Activated CD4-positive, alpha-beta T cell treated with anti-CD3 and anti-CD28 coated beads, Interleukin-2, amount 10 ng/mL, durations not matched to agents 7 days and 5 days (primary cell): ENCODE results near the gene CLDN16. TPM values are rescaled to one million over a fixed set of nuclear protein-coding genes. Genes with fewer than 3 reads are reported as not detected.

Experiments
- CTCF ChIA-PET: fragments of 350-600 bp; sonication (Branson Sonifier 250); formaldehyde crosslinking; loops from one replicate; lab custom pipeline; 2021; ENCODE audit warnings: antibody characterized with exemption; lab: Charles Lee
- POLR2A ChIA-PET: fragments of 350-600 bp; sonication (Branson Sonifier 250); formaldehyde crosslinking; loops from one replicate; lab custom pipeline; 2021; ENCODE audit warnings: antibody characterized with exemption; lab: Charles Lee
- DNase-seq: peaks from one replicate; pipeline ENCODE4 v3.0.0-alpha.2; 2020
- H3K27ac Mint-ChIP-seq: one replicate; pipeline ENCODE4 v1.8.0; 2021; ENCODE audit warnings: mild to moderate bottlenecking, moderate library complexity, mixed read lengths
- H3K27me3 Mint-ChIP-seq: one replicate; pipeline ENCODE4 v1.8.0; 2021; ENCODE audit warnings: mixed read lengths
- H3K36me3 Mint-ChIP-seq: one replicate; pipeline ENCODE4 v1.8.0; 2021; ENCODE audit warnings: low read depth, mixed read lengths
- H3K4me1 Mint-ChIP-seq: one replicate; pipeline ENCODE4 v1.8.0; 2021; ENCODE audit warnings: mixed read lengths
- H3K4me3 Mint-ChIP-seq: one replicate; pipeline ENCODE4 v1.8.0; 2021; ENCODE audit warnings: mild to moderate bottlenecking, moderate library complexity, mixed read lengths
- H3K9me3 Mint-ChIP-seq: one replicate; pipeline ENCODE4 v1.8.0; 2021; ENCODE audit warnings: mixed read lengths
- total RNA-seq, 2 experiments: library from RNA; stranded (reverse); gene quantifications; one replicate each; pipeline ENCODE4 v1.2.3, GENCODE V29; 2021

Gene CLDN16, protein sequence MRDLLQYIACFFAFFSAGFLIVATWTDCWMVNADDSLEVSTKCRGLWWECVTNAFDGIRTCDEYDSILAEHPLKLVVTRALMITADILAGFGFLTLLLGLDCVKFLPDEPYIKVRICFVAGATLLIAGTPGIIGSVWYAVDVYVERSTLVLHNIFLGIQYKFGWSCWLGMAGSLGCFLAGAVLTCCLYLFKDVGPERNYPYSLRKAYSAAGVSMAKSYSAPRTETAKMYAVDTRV
- not detected for total RNA-seq

DNA sequence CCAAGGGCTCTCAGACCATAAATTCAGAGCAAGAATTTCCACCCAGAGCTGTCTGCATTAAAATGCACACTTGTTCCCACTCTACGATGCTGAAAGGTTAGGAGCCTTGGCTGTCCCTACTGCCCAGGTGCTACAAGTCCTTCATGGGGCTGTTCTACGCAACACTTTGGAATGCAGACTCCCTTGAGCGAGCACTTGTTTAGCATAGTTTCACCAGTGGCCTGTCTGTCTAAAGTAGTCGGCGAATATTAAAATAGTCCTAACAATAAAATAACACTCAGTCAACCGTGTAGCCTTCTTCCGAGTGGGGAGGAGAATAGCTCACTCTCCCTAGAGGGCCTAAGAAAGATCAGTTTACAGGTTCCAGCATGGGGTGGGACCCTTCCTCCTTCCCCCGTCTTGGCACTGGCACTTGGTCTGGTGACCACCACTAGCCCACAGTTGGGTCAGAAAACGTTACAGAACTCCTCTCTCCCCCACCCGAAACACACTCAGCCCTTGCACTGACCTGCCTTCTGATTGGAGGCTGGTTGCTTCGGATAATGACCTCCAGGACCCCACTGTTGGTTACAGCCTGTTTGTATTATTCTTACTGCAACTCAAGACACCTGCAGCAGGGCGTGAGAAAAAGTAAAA is at the start of gene CLDN16:
CLDN16 (plus strand) TSS at position 586 of the 636 bp plus-strand sequence. CDS start 167 bp downstream, outside the sequence.
- H3K4me3 Mint-ChIP-seq: no peak within 1 kb of the TSS
- ChIA-PET POLR2A (no interaction called here), CTCF (no interaction called here)
- H3K27ac Mint-ChIP-seq: no peak within 1 kb of the TSS
- H3K36me3 Mint-ChIP-seq: no peaks in the 10 kb centered on the region
- no peaks in the 10 kb centered on the region for H3K9me3 Mint-ChIP-seq
- DNase-seq: no peak
- H3K27me3 Mint-ChIP-seq: no peaks in the 10 kb centered on the region
- no peaks in the 10 kb centered on the region for H3K4me1 Mint-ChIP-seq

DNA sequence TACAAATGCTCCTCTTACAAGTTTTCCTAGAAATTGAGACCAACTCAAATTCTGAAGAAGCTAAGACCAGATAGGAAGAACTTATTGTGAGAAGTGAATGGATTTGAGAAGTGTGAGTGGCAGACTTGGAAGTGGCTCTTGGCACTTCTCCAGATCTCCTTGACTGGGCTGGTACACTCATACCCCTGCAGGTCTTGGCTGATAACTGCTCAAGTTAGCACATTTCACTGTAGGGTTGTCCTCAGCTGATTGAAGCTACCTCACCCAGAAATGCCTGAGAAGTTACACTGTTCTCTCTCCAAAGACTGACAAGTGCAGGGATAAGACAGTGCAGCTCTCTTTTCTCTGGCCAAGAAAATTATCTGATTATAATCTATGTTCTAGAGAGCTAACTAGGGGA is 49.2 kb upstream of the CLDN16 start:
- H3K4me3 Mint-ChIP-seq: no peak overlapping the region
- peaks cover 3% of the 10 kb centered on the region for H3K4me1 Mint-ChIP-seq
- peaks cover 2% of the 10 kb centered on the region for H3K27me3 Mint-ChIP-seq
- H3K27ac Mint-ChIP-seq: no peak overlapping the region
- no peaks in the 10 kb centered on the region for H3K36me3 Mint-ChIP-seq
- POLR2A ChIA-PET: no interaction called here
- DNase-seq: no peak
- no peaks in the 10 kb centered on the region for H3K9me3 Mint-ChIP-seq
- CTCF ChIA-PET: interaction anchor here (1.3 to 2.2 kb wide), 2 partner anchors 17 to 26 kb away, joined by 4 to 9 read pairs; partner anchors contain the start of gene CLDN1

DNA sequence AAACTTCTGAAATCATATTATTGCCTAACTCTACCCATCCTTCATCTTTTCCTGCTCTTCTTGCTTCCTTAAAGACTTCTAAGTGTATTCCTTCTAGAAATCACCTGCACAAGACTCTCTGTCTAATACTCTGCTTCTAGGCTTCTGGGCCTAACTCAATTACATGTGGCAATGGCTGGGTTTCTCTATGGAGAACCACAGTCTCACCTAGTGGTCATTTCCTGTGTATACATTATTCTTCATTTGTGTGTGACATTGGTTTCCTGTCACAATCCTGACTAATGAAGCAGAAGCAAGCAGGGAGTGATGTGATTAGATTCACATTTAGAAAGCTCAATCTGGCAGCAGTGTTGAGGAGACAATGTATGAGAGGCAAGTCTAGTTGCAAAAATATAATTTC is 48.8 kb upstream of the CLDN16 start:
- no peak for DNase-seq
- Mint-ChIP-seq H3K27me3 (peaks cover 2% of the 10 kb centered on the region), H3K9me3 (no peaks in the 10 kb centered on the region), H3K27ac (no peak overlapping the region), H3K4me3 (no peak overlapping the region), H3K36me3 (no peaks in the 10 kb centered on the region), H3K4me1 (peaks cover 3% of the 10 kb centered on the region)
- ChIA-PET POLR2A (no interaction called here), CTCF (interaction anchor here (1.3 to 2.2 kb wide), 2 partner anchors 17 to 25 kb away, joined by 4 to 9 read pairs; partner anchors contain the start of gene CLDN1)

DNA sequence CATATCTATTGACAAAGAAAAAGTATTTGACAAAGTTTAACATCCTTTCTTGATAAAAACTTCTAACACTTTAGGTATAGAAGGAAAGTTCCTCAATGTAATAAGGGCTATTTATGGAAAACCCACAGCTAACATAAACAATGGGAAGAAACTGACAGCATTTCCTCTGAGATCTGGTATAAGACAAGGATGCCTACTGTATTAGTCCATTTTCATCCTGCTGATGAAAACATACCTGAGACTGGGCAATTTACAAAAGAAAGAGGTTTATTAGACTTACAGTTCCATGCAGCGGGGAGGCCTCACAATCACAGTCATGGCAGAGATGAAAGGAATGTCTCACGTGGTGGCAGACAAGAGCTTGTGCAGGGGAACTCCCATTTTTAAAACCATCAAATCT is 47.9 kb upstream of the CLDN16 start:
- ChIA-PET POLR2A (no interaction called here), CTCF (interaction anchor here (1.3 kb wide), 1 partner anchor 24 kb away, joined by 4 read pairs; no protein-coding TSS in a partner anchor)
- no peak for DNase-seq
- H3K9me3 Mint-ChIP-seq: no peaks in the 10 kb centered on the region
- H3K4me3 Mint-ChIP-seq: no peak overlapping the region
- no peaks in the 10 kb centered on the region for H3K36me3 Mint-ChIP-seq
- H3K4me1 Mint-ChIP-seq: peaks cover 3% of the 10 kb centered on the region
- H3K27me3 Mint-ChIP-seq: peaks cover 2% of the 10 kb centered on the region
- H3K27ac Mint-ChIP-seq: no peak overlapping the region

DNA sequence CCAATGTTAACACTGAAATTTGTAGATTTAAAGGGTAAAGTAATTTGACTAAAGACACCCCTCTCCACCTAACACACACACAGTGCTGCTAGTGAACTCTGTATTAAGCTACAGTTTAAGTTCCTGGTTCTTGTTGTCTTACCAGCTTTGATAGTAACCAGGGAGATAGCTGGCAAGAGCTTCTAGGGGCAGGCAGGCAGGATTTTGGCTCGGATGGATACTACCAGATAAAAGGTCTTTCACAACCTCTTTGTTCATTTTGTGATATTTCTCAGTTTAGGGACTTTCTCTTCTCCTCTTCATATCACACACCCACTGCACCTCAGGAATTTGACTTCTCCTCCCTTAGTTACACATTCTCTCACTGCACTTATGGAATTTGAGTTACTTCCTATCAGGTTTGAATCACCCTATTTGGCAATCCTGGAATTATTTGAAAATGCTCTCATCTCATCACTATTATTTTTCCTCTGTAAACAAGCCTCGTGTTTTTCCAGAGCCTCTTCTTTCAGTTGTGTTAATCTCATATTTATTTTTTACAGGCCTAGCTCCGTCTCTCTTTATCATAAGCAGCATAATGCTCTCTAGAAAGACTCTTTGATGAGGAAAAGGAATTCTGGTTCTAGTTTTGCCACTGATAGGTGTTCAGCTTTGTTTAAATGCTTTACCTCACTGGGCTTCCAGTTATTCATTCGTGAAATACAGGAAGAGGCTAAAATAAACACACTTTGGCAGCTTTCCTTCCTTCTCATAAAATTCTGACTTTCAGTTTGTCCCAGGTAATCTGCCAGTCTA is 42.7 kb upstream of the CLDN16 start:
- H3K36me3 Mint-ChIP-seq: no peaks in the 10 kb centered on the region
- ChIA-PET POLR2A (no interaction called here), CTCF (no interaction called here)
- no peak overlapping the region for H3K4me3 Mint-ChIP-seq
- peaks cover 2% of the 10 kb centered on the region for H3K27me3 Mint-ChIP-seq
- no peak overlapping the region for H3K27ac Mint-ChIP-seq
- no peak for DNase-seq
- H3K9me3 Mint-ChIP-seq: no peaks in the 10 kb centered on the region
- H3K4me1 Mint-ChIP-seq: no peaks in the 10 kb centered on the region

DNA sequence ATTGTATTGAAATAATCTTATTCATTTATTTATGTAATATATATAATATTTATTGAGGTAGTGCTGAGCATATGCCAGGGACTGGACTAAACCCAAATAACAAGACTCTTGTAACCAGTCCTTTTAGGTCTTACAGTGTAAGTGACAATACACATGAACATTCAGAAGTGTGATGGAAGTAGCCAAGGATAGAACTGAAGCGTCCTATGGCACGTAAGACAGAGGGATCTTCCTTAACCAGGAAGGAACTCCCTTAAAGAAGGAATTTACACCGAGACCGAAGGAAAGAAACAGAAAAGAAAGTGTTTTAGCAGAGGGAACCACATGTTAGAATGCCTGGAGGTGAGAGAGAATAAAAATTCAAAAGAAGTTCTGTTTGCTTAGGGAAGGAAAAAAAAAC is 42.1 kb upstream of the CLDN16 start:
- Mint-ChIP-seq H3K27me3 (peaks cover 2% of the 10 kb centered on the region), H3K27ac (no peak overlapping the region), H3K4me3 (no peak overlapping the region), H3K4me1 (no peaks in the 10 kb centered on the region), H3K9me3 (no peaks in the 10 kb centered on the region), H3K36me3 (no peaks in the 10 kb centered on the region)
- POLR2A ChIA-PET: no interaction called here
- CTCF ChIA-PET: no interaction called here
- DNase-seq: no peak

DNA sequence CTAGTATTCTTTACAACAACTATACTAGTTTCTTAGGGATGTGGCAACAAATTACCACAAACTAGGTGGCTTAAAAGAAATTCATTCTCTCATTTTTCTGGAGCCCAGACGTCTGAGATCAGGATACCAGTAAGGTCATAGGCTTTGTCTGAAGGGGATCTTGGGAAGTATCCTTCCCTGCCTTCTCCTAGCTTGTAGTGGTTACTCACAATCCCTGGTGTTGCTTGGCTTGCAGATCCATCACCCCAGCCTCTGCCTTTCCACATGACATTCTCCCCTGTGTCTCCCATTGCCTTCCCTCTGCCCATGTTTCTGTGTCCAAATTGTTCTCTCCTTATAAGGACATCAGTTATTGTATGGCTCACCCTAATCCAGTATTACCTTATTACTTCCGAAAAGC is 41.4 kb upstream of the CLDN16 start:
- Mint-ChIP-seq H3K36me3 (no peaks in the 10 kb centered on the region), H3K27me3 (peaks cover 2% of the 10 kb centered on the region), H3K9me3 (no peaks in the 10 kb centered on the region), H3K4me3 (no peak overlapping the region), H3K4me1 (no peaks in the 10 kb centered on the region), H3K27ac (no peak overlapping the region)
- ChIA-PET CTCF (no interaction called here), POLR2A (no interaction called here)
- DNase-seq: no peak

DNA sequence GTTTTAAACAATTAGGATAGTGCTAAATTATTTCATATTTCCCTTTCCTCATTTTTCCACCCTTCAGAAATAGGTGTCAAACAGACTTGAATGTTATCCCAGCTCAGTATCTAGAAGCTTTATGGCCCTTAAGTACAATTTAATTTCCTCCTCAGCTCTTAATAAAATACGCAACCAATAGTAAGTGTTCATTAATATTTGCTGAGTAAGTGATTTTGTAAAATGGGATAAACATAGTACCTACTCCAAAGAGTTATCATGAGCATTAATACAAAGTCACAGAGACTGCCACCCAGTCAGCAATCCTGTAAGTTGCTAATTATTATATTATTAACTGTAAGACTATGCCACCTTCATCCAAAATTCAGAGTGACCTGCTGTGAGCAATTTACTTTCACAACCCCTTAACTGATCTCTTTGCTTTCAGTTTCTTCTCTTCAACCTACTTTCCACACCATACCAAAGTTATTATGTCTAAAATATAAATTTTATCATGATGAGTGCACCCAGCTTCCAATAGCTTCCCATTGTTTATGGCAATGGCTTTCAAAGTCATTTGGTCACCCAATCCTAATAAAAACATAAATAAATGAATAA is 35.0 kb upstream of the CLDN16 start:
- DNase-seq: no peak
- Mint-ChIP-seq H3K27ac (no peak overlapping the region), H3K36me3 (no peaks in the 10 kb centered on the region), H3K4me1 (no peaks in the 10 kb centered on the region), H3K9me3 (no peaks in the 10 kb centered on the region), H3K27me3 (peaks cover 8% of the 10 kb centered on the region), H3K4me3 (no peak overlapping the region)
- ChIA-PET CTCF (interaction anchor here (0.7 kb wide), 1 partner anchor 649 kb away, joined by 3 read pairs; no protein-coding TSS in a partner anchor), POLR2A (interaction anchor here (0.7 kb wide), 1 partner anchor 1053 kb away, joined by 4 read pairs; no protein-coding TSS in a partner anchor)

DNA sequence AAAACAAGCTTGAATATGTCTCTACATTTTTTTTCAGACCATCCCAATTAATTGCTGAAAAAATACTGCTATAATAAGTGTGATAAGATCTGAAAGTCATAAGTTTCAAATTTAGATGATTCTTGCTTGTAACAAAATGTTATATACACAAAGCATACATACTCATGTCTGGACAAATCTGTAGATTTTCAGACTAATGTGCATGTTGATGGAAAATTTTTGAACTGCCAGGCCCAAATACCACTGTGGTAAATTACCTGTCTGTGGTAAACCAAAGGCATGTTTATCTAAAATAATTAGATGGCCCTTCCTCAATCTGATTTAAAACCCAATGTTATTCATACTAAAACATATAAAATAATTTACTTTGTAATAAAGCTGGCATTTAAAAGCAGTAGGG is 31.7 kb upstream of the CLDN16 start:
- DNase-seq: no peak
- ChIA-PET POLR2A (no interaction called here), CTCF (no interaction called here)
- Mint-ChIP-seq H3K36me3 (no peaks in the 10 kb centered on the region), H3K4me1 (no peaks in the 10 kb centered on the region), H3K9me3 (no peaks in the 10 kb centered on the region), H3K27me3 (peaks cover 11% of the 10 kb centered on the region), H3K4me3 (no peak overlapping the region), H3K27ac (no peak overlapping the region)

DNA sequence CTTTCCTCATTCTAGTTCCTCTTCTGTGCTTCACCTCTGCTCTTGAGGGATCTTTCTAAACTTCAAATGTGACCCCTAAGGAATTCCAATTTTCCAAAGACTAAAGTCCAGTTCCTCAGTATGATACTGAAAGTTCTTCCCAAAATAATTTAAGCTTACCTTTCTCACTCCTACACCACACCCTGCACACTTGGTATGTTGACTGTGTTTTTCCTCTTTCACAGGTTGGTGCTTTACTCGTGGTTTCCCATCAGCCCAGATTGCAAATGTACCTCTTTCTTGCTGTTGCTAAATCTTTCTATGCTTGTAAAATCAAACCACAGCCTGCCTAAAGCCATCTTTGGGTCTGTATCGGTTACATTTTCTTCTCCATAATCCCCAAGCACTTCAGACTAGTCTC is 30.5 kb upstream of the CLDN16 start:
- Mint-ChIP-seq H3K4me3 (no peak overlapping the region), H3K36me3 (no peaks in the 10 kb centered on the region), H3K27me3 (peaks cover 14% of the 10 kb centered on the region), H3K9me3 (no peaks in the 10 kb centered on the region), H3K27ac (no peak overlapping the region), H3K4me1 (no peaks in the 10 kb centered on the region)
- CTCF ChIA-PET: no interaction called here
- no peak for DNase-seq
- POLR2A ChIA-PET: no interaction called here

DNA sequence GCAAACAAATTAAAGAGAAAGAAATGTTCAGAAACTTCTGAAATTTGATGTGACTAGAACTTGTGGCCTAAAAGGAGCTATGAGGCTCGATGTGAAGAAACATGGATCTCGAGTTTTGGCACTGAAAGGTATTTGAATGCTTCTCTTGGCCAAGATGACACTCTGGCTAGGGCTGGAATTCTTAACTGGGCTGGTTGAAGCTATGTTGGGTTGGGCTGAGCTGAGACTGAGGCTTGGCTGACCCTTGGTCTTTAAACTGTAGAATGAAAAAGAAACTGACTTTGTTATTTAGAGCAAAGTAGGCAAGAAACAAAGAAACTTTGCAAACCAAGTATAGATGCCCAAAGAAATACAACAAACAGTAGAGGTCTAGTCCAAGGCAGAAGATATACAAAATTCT is 28.1 kb upstream of the CLDN16 start:
- H3K27me3 Mint-ChIP-seq: peaks cover 11% of the 10 kb centered on the region
- H3K9me3 Mint-ChIP-seq: no peaks in the 10 kb centered on the region
- H3K4me3 Mint-ChIP-seq: no peak overlapping the region
- DNase-seq: no peak
- ChIA-PET POLR2A (no interaction called here), CTCF (interaction anchor here (0.6 kb wide), 1 partner anchor 160 kb away, joined by 4 read pairs; no protein-coding TSS in a partner anchor)
- no peaks in the 10 kb centered on the region for H3K36me3 Mint-ChIP-seq
- H3K4me1 Mint-ChIP-seq: no peaks in the 10 kb centered on the region
- no peak overlapping the region for H3K27ac Mint-ChIP-seq

DNA sequence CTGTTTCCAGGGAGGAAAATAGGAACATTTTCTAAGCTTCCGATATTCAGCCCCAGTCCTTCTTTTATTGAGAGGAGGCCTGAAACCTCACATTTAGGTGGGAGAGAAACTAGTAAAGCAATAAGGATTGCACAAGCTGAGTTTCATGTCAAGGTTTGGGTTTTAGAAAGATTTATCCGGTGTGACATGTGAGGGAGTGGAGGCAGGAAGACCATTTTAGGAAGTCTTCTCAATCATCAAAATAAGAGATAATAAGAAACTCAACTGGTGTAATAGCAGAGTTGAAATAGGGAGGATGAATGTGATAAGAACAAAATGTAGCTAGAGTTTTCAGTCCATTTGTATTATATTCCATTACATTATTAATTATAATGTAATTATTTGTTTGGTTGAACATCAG is 27.7 kb upstream of the CLDN16 start:
- Mint-ChIP-seq H3K4me1 (no peaks in the 10 kb centered on the region), H3K27ac (no peak overlapping the region), H3K27me3 (peaks cover 11% of the 10 kb centered on the region), H3K9me3 (no peaks in the 10 kb centered on the region), H3K4me3 (no peak overlapping the region), H3K36me3 (no peaks in the 10 kb centered on the region)
- CTCF ChIA-PET: no interaction called here
- POLR2A ChIA-PET: no interaction called here
- DNase-seq: no peak

DNA sequence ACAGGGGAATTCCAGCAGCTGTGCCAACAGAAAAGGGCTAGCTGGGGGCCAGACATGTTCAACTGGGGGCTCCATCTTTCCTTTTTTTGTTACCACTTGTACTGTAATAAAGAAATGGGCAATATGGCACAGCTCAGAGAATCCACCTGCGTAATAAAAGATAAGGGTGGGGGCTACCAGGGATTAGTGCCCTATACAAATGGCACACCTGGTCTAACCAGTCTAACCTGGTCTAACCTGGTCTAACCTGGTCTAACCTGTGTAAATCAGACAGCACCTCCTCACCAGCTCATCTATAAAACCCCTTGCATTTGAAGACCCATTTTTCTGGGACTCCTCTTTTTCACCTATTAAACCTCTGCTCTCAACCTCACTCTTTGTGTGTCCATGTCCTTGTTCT is 26.2 kb upstream of the CLDN16 start:
- Mint-ChIP-seq H3K27me3 (peaks cover 11% of the 10 kb centered on the region), H3K9me3 (no peaks in the 10 kb centered on the region), H3K36me3 (no peaks in the 10 kb centered on the region), H3K27ac (no peak overlapping the region), H3K4me3 (no peak overlapping the region), H3K4me1 (no peaks in the 10 kb centered on the region)
- DNase-seq: no peak
- ChIA-PET POLR2A (no interaction called here), CTCF (no interaction called here)
